ENCODE results near the gene PXT1. TPM values are rescaled to one million over a fixed set of nuclear protein-coding genes. Genes with fewer than 3 reads are reported as not detected.

Gene PXT1
- total and polyA plus RNA-seq, 9 of the 15 experiments (the other 6 are each of a cell fraction or from before 2014, with no cell fraction given), result 0.09 to 0.11 (median 0.10) TPM; not detected in 5

- TF ChIP-seq CHD4 (IDR thresholded peaks at IDR 0.05; ENCODE audit: insufficient read depth, insufficient replicate concordance, low read depth, low read length, poor library complexity, severe bottlenecking) (no peak), NONO (IDR thresholded peaks at IDR 0.05; ENCODE audit: low read depth in 2 of 2, low read length in 1 of 2) (no peak), CBFB (CRISPR knock-in tag; IDR thresholded peaks at IDR 0.05) (no peak), CC2D1A (IDR thresholded peaks at IDR 0.05) (peak; percentile 73), MAZ (CRISPR knock-in tag; conservative IDR thresholded peaks at IDR 0.05 in 1 of 2, IDR thresholded peaks at IDR 0.05 in 1 of 2) (peak; percentile 38 to 43; a peak in 3 of 4 replicates), ZNF384 (IDR thresholded peaks at IDR 0.05; ENCODE audit: low read depth, low read length) (0 out of 2 replicates have a peak, but pooled peaks have one; percentile 15), JUND (IDR thresholded peaks at IDR 0.05; ENCODE audit: borderline replicate concordance, low read depth, low read length) (peak; percentile 49; the same call in 1 of the 2 replicates), JUND (tag; IDR thresholded peaks at IDR 0.05; ENCODE audit: borderline replicate concordance, low read depth, low read length) (no peak; the same call in 2 of the 3 replicates), ZBTB7A (IDR thresholded peaks at IDR 0.05; ENCODE audit: borderline replicate concordance, control insufficient read depth, low read depth, low read length) (peak; percentile 66), SMC3 (conservative IDR thresholded peaks at IDR 0.05; ENCODE audit: insufficient read depth, low read depth, low read length) (peak; percentile 93), CREB5 (CRISPR knock-in tag; IDR thresholded peaks at IDR 0.05) (no peak)
- TF ChIP-seq, protein P1, sequence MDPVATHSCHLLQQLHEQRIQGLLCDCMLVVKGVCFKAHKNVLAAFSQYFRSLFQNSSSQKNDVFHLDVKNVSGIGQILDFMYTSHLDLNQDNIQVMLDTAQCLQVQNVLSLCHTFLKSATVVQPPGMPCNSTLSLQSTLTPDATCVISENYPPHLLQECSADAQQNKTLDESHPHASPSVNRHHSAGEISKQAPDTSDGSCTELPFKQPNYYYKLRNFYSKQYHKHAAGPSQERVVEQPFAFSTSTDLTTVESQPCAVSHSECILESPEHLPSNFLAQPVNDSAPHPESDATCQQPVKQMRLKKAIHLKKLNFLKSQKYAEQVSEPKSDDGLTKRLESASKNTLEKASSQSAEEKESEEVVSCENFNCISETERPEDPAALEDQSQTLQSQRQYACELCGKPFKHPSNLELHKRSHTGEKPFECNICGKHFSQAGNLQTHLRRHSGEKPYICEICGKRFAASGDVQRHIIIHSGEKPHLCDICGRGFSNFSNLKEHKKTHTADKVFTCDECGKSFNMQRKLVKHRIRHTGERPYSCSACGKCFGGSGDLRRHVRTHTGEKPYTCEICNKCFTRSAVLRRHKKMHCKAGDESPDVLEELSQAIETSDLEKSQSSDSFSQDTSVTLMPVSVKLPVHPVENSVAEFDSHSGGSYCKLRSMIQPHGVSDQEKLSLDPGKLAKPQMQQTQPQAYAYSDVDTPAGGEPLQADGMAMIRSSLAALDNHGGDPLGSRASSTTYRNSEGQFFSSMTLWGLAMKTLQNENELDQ (CRISPR knock-in tag; IDR thresholded peaks at IDR 0.05; ENCODE audit: borderline replicate concordance), result no peak
Observed at GRCh38 chr6:36360241-36361054, 82.2 kb downstream of the PXT1 start (continued).
